G401 (cell line): ENCODE measurements around the gene ZNF416. TPM values are rescaled to one million over a fixed set of nuclear protein-coding genes. Genes with fewer than 3 reads are reported as not detected.

Source experiments
- DNase-seq: peaks from one replicate; pipeline ENCODE4 v3.0.0-alpha.2; 2015; ENCODE audit warnings: low spot score
- in situ Hi-C: cut with HindIII; loops from 2 replicates; pipeline ENCODE4 v1.10.0; 2016; ENCODE audit warnings: low sequenced_read_pairs, mixed read lengths
- total RNA-seq: library from RNA; depleted of rRNA; stranded (reverse); fragments of >200 nt; shearing (Covaris generic); gene quantifications from 2 replicates; pipeline ENCODE4 v1.2.3, GENCODE V29; 2014; rRNA removed

Gene ZNF416
- total RNA-seq, 1 experiment from 2014 or later = 9.4 TPM

- DNase-seq = no peak
- in situ Hi-C loops = no loop called here
Measured at GRCh38 chr19:57560049-57560491, 18.6 kb downstream of the ZNF416 start.

- peak; percentile 94 for DNase-seq
- in situ Hi-C loops = no loop called here
Measured at GRCh38 chr19:57559404-57560025, 19.2 kb downstream of the ZNF416 start, which contains the start of gene ZNF550. ZNF550 (minus strand) TSS chr19:57559863; CDS start chr19:57559682, 181 bp downstream.

- in situ Hi-C loops = no loop called here
- DNase-seq = peak; percentile 13
Measured at GRCh38 chr19:57559008-57559403, 19.7 kb downstream of the ZNF416 start.

GRCh38 chr19:57558525-57558924 lies 20.2 kb downstream of the ZNF416 start:
- in situ Hi-C loops = no loop called here
- DNase-seq = peak; percentile 8

- no peak for DNase-seq
- in situ Hi-C loops = no loop called here
Measured at GRCh38 chr19:57557659-57558058, 21.1 kb downstream of the ZNF416 start.

- DNase-seq = no peak
- in situ Hi-C loops = no loop called here
Measured at GRCh38 chr19:57552432-57552831, 26.3 kb downstream of the ZNF416 start.

GRCh38 chr19:57546513-57546912 lies 32.2 kb downstream of the ZNF416 start:
- DNase-seq = no peak
- in situ Hi-C loops = no loop called here

GRCh38 chr19:57537953-57538547 lies 40.7 kb downstream of the ZNF416 start:
- DNase-seq = no peak
- in situ Hi-C loops = no loop called here

- DNase-seq = peak; percentile 95
Measured at GRCh38 chr19:57527136-57527881, 51.4 kb downstream of the ZNF416 start, which contains the start of gene ZNF549. ZNF549 (plus strand) TSS chr19:57527356; CDS start chr19:57527574, 218 bp downstream.

More at GRCh38 chr19:57527136-57527881, 51.4 kb downstream of the ZNF416 start, which contains the start of gene ZNF549:
- in situ Hi-C loops = no loop called here

Other genes with a start within 250 kb of the ZNF416 start
- gene ZNF304, start 227.6 kb downstream of the ZNF416 start, total RNA-seq = 9.2 and 9.5 TPM in 2 replicates
- 18.6 and 19.0 TPM in 2 replicates for gene TRAPPC2B, start 215.4 kb downstream of the ZNF416 start, total RNA-seq
- gene ZNF547, start 215.4 kb downstream of the ZNF416 start, total RNA-seq = 0.68 and 1.7 TPM in 2 replicates
- 4.1 and 6.0 TPM in 2 replicates for gene ZNF548, start 189.1 kb downstream of the ZNF416 start, total RNA-seq
- gene ZNF17, start 167.8 kb downstream of the ZNF416 start, total RNA-seq = 7.1 and 10.4 TPM in 2 replicates
- gene ZNF749, start 143.6 kb downstream of the ZNF416 start, total RNA-seq = 6.6 and 16.3 TPM in 2 replicates
- not detected in 2 replicates for gene VN1R1, start 121.8 kb downstream of the ZNF416 start, total RNA-seq
- gene ZNF772, start 101.3 kb downstream of the ZNF416 start, total RNA-seq = 3.3 and 9.1 TPM in 2 replicates
- 4.9 and 9.2 TPM in 2 replicates for gene ZNF419, start 91.2 kb downstream of the ZNF416 start, total RNA-seq
- gene ZNF773, start 79.0 kb downstream of the ZNF416 start, total RNA-seq = 3.8 and 11.8 TPM in 2 replicates
- gene ZNF549, start 51.6 kb downstream of the ZNF416 start, total RNA-seq = 2.6 and 3.9 TPM in 2 replicates
- gene ZNF550, start 19.0 kb downstream of the ZNF416 start, total RNA-seq = 5.9 and 6.3 TPM in 2 replicates
- gene ZIK1, start 5.2 kb upstream of the ZNF416 start, total RNA-seq = not detected in 2 replicates
- 6.5 and 8.3 TPM in 2 replicates for gene ZNF530, start 21.0 kb upstream of the ZNF416 start, total RNA-seq
- 6.2 and 19.6 TPM in 2 replicates for gene ZNF134, start 35.3 kb upstream of the ZNF416 start, total RNA-seq
- gene ZNF211, start 54.3 kb upstream of the ZNF416 start, total RNA-seq = 10.8 and 16.9 TPM in 2 replicates
- 0.55 and 1.3 TPM in 2 replicates for gene ZSCAN4, start 90.0 kb upstream of the ZNF416 start, total RNA-seq
- gene ZNF551, start 103.1 kb upstream of the ZNF416 start, total RNA-seq = 11.7 and 15.8 TPM in 2 replicates
- gene ZNF154, start 130.3 kb upstream of the ZNF416 start, total RNA-seq = not detected in 2 replicates
- gene ZNF671, start 148.7 kb upstream of the ZNF416 start, total RNA-seq = not detected in 2 replicates
- 10.8 and 11.0 TPM in 2 replicates for gene ZNF776, start 167.9 kb upstream of the ZNF416 start, total RNA-seq
- 11.3 and 20.8 TPM in 2 replicates for gene ZNF586, start 190.8 kb upstream of the ZNF416 start, total RNA-seq
- gene ZNF552, start 236.0 kb upstream of the ZNF416 start, total RNA-seq = 2.8 and 7.8 TPM in 2 replicates